Uterus (tissue), 2 donors: Measurements from ENCODE around the gene GMPR.

Experiments used
- POLR2A ChIP-seq, 2 donors: fragments of 450-650 bp; IDR thresholded peaks; one replicate each; pipeline ENCODE4 v1.6.1; 2016; ENCODE audit warnings: antibody characterized with exemption in 2 of 2, mild to moderate bottlenecking in 1 of 2, moderate library complexity in 1 of 2
- TF ChIP-seq, protein P1 (sequence below), 4 experiments: fragments of 200-600 bp in 2 of 4; fragments of 450-650 bp in 2 of 4; sonication (generic) in 2 of 4; IDR thresholded peaks; one replicate each; pipeline ENCODE4 v1.5.1; 2016 to 2019; ENCODE audit warnings: antibody characterized with exemption in 4 of 4, mild to moderate bottlenecking in 2 of 4, moderate library complexity in 1 of 4

DNA sequence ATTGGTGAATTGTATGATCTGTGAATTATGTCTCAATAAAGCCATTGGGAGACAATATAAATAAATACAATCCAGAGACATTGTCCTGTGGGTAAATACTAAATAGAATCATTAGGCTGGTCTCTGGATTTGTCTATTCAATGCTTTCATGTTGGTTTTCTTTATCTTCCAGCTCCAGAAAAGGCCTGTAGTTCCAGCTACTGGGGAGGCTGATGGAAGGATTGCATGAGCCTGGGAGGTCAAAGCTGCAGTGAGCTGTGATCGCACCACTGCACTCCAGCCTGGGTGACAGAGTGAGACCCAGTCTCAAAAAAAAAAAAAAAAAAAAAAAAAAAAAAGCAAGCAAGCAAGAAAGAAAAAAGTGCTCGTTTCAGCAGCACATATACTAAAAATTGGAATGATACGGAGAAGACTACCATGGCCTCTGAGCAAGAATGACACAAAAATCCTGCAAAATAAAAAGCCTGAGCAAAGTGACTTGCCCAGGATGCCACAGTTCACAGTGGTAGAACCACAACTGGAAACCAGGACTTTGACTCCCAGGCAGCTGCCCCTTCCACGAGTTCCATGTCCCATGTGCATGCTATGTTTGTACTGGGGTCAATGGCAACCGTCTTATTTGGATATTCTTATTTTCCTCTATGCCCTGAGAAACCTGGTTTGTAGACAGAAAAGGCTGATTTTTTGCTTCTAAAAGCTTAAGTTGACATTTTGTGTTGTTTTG lies 33.6 kb upstream of the GMPR start:
- TF ChIP-seq, protein P1, sequence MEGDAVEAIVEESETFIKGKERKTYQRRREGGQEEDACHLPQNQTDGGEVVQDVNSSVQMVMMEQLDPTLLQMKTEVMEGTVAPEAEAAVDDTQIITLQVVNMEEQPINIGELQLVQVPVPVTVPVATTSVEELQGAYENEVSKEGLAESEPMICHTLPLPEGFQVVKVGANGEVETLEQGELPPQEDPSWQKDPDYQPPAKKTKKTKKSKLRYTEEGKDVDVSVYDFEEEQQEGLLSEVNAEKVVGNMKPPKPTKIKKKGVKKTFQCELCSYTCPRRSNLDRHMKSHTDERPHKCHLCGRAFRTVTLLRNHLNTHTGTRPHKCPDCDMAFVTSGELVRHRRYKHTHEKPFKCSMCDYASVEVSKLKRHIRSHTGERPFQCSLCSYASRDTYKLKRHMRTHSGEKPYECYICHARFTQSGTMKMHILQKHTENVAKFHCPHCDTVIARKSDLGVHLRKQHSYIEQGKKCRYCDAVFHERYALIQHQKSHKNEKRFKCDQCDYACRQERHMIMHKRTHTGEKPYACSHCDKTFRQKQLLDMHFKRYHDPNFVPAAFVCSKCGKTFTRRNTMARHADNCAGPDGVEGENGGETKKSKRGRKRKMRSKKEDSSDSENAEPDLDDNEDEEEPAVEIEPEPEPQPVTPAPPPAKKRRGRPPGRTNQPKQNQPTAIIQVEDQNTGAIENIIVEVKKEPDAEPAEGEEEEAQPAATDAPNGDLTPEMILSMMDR (IDR thresholded peaks at IDR 0.05) = no peak
- TF ChIP-seq POLR2A (IDR thresholded peaks at IDR 0.05) = no peak
